H9 (cell line): ENCODE data around the gene OR4F15. TPM values are rescaled to one million over a fixed set of nuclear protein-coding genes. Genes with fewer than 3 reads are reported as not detected.

Source experiments
- DNase-seq: peaks from one replicate; pipeline ENCODE4 v3.0.0-alpha.2; 2017
- H2AFZ ChIP-seq: one replicate; pipeline ENCODE4 v1.6.1; 2013; ENCODE audit warnings: mild to moderate bottlenecking, low read length, control low read depth, moderate library complexity
- H2AK5ac ChIP-seq: 2 replicates; pipeline ENCODE4 v1.6.1; 2013; ENCODE audit warnings: low read length, control low read depth, mixed read lengths; ENCODE audit not compliant: insufficient read length
- H2BK120ac ChIP-seq: one replicate; pipeline ENCODE4 v1.6.1; 2013; ENCODE audit warnings: low read depth, mild to moderate bottlenecking, low read length, control low read depth, inconsistent platforms; ENCODE audit not compliant: poor library complexity, severe bottlenecking
- H2BK12ac ChIP-seq: 2 replicates; pipeline ENCODE4 v1.6.1; 2013; ENCODE audit warnings: low read length, control low read depth, mixed read lengths, low read depth; ENCODE audit not compliant: insufficient read length
- H2BK15ac ChIP-seq: 2 replicates; pipeline ENCODE4 v1.6.1; 2013; ENCODE audit warnings: low read depth, low read length, control low read depth
- H2BK20ac ChIP-seq: one replicate; pipeline ENCODE4 v1.6.1; 2013; ENCODE audit warnings: low read depth, mild to moderate bottlenecking, low read length, control low read depth, inconsistent platforms; ENCODE audit not compliant: poor library complexity, severe bottlenecking
- H2BK5ac ChIP-seq: 2 replicates; pipeline ENCODE4 v1.6.1; 2013; ENCODE audit warnings: low read length, control low read depth, mixed read lengths; ENCODE audit not compliant: insufficient read length
- H3K14ac ChIP-seq: 2 replicates; pipeline ENCODE4 v1.6.1; 2013; ENCODE audit warnings: low read length, control low read depth; ENCODE audit not compliant: insufficient read depth
- H3K18ac ChIP-seq: 2 replicates; pipeline ENCODE4 v1.6.1; 2013; ENCODE audit warnings: low read depth, mild to moderate bottlenecking, mixed read lengths, low read length, control low read depth; ENCODE audit not compliant: insufficient read length
- H3K23ac ChIP-seq: 2 replicates; pipeline ENCODE4 v1.6.1; 2013; ENCODE audit warnings: low read length, control low read depth, mixed read lengths, low read depth; ENCODE audit not compliant: insufficient read length
- H3K23me2 ChIP-seq: 2 replicates; pipeline ENCODE4 v1.6.1; 2013; ENCODE audit warnings: low read depth, mild to moderate bottlenecking, mixed read lengths, low read length, control low read depth; ENCODE audit not compliant: insufficient read length, poor library complexity, severe bottlenecking
- H3K27ac ChIP-seq: 2 replicates; pipeline ENCODE4 v1.5.1; 2013; ENCODE audit warnings: low read length, control low read depth, mixed read lengths, low read depth; ENCODE audit not compliant: insufficient read length
- H3K27me3 ChIP-seq: 2 replicates; pipeline ENCODE4 v1.6.1; 2013; ENCODE audit warnings: low read length, control low read depth, inconsistent platforms; ENCODE audit not compliant: insufficient read depth
- H3K4ac ChIP-seq: 2 replicates; pipeline ENCODE4 v1.6.1; 2013; ENCODE audit warnings: low read depth, mild to moderate bottlenecking, control low read depth, inconsistent platforms, low read length, moderate library complexity
- H3K4me1 ChIP-seq: 2 replicates; pipeline ENCODE4 v1.6.1; 2013; ENCODE audit warnings: low read length, control low read depth, inconsistent platforms; ENCODE audit not compliant: insufficient read depth
- H3K4me2 ChIP-seq: 2 replicates; pipeline ENCODE4 v1.6.1; 2013; ENCODE audit warnings: low read length, control low read depth, mixed read lengths; ENCODE audit not compliant: insufficient read length, insufficient read depth
- H3K56ac ChIP-seq: 2 replicates; pipeline ENCODE4 v1.6.1; 2013; ENCODE audit warnings: low read depth, mild to moderate bottlenecking, mixed read lengths, low read length, control low read depth; ENCODE audit not compliant: insufficient read length
- H3K79me1 ChIP-seq: 2 replicates; pipeline ENCODE4 v1.6.1; 2013; ENCODE audit warnings: low read depth, mild to moderate bottlenecking, moderate library complexity, low read length, control low read depth, inconsistent platforms; ENCODE audit not compliant: insufficient read depth, poor library complexity, severe bottlenecking
- H3K79me2 ChIP-seq: 2 replicates; pipeline ENCODE4 v1.6.1; 2013; ENCODE audit warnings: low read length, control low read depth, inconsistent platforms; ENCODE audit not compliant: insufficient read depth
- H3K9ac ChIP-seq: 2 replicates; pipeline ENCODE4 v1.6.1; 2013; ENCODE audit warnings: low read length, control low read depth, mixed read lengths; ENCODE audit not compliant: insufficient read length; ENCODE audit errors: extremely low read depth
- H3K9me3 ChIP-seq: one replicate; pipeline ENCODE4 v1.6.1; 2013; ENCODE audit warnings: low read depth, low read length, inconsistent platforms; ENCODE audit not compliant: control insufficient read depth
- H3T11ph ChIP-seq: one replicate; pipeline ENCODE4 v1.6.1; 2013; ENCODE audit warnings: mild to moderate bottlenecking, low read length, control low read depth, inconsistent platforms
- H4K20me1 ChIP-seq: one replicate; pipeline ENCODE4 v1.6.1; 2013; ENCODE audit not compliant: control insufficient read depth, insufficient read length, insufficient read depth
- H4K5ac ChIP-seq: 2 replicates; pipeline ENCODE4 v1.6.1; 2013; ENCODE audit warnings: low read depth, mild to moderate bottlenecking, mixed read lengths, low read length, control low read depth; ENCODE audit not compliant: insufficient read length
- H4K8ac ChIP-seq: replicated peaks from 2 replicates; pipeline ENCODE4 v1.6.1; 2013; ENCODE audit warnings: low read length, control low read depth, mixed read lengths, low read depth; ENCODE audit not compliant: insufficient read length
- H4K91ac ChIP-seq: 2 replicates; pipeline ENCODE4 v1.6.1; 2013; ENCODE audit warnings: low read depth, mild to moderate bottlenecking, moderate library complexity, mixed read lengths, low read length, control low read depth; ENCODE audit not compliant: insufficient read length
- H3K27ac Mint-ChIP-seq, 3 experiments: 2 replicates in 2 of 3; 3 replicates in 1 of 3; pipeline ENCODE4 v1.8.0; 2020 to 2021; ENCODE audit warnings: mixed read lengths in 3 of 3, mild to moderate bottlenecking in 1 of 3, moderate library complexity in 1 of 3
- H3K27me3 Mint-ChIP-seq: 2 replicates; pipeline ENCODE4 v1.8.0; 2021; ENCODE audit warnings: low read depth, mild to moderate bottlenecking, moderate library complexity, mixed read lengths
- H3K36me3 Mint-ChIP-seq, 3 experiments: 2 replicates in 2 of 3; 3 replicates in 1 of 3; pipeline ENCODE4 v1.8.0; 2020 to 2021; ENCODE audit warnings: low read depth in 3 of 3, mixed read lengths in 3 of 3; ENCODE audit not compliant: insufficient read depth in 1 of 3
- H3K4me1 Mint-ChIP-seq, 2 experiments: 2 replicates each; pipeline ENCODE4 v1.8.0; 2020; ENCODE audit warnings: mixed read lengths in 2 of 2
- H3K4me3 Mint-ChIP-seq, 2 experiments: 2 replicates in 1 of 2; 3 replicates in 1 of 2; pipeline ENCODE4 v1.8.0; 2020 to 2021; ENCODE audit warnings: mild to moderate bottlenecking in 2 of 2, mixed read lengths in 2 of 2, moderate library complexity in 1 of 2
- H3K9me3 Mint-ChIP-seq, 2 experiments: 2 replicates in 1 of 2; 3 replicates in 1 of 2; pipeline ENCODE4 v1.8.0; 2020; ENCODE audit warnings: mild to moderate bottlenecking in 2 of 2, mixed read lengths in 2 of 2, moderate library complexity in 1 of 2
- WGBS: extraction: QIAGEN DNeasy Blood & Tissue Kit; methylation state at CpG from one replicate; pipeline ENCODE4 v1.1.7; 2013; ENCODE audit warnings: missing lambda C conversion rate, low lambda C conversion rate, mixed read lengths; ENCODE audit not compliant: insufficient read length; ENCODE audit errors: extremely low coverage; 5-methylcytosine and 5-hydroxymethylcytosine counted together
- total RNA-seq: library from RNA; stranded (reverse); gene quantifications from 2 replicates; pipeline ENCODE4 v1.2.1, GENCODE V29; 2021
- TF ChIP-seq, protein P1 (sequence below): fragments of 200-600 bp; sonication (generic); conservative IDR thresholded peaks from 3 replicates; pipeline ENCODE4 v1.8.0; 2021; ENCODE audit warnings: antibody characterized with exemption, mild to moderate bottlenecking

Gene OR4F15
- total RNA-seq, 1 experiment from 2014 or later: not detected

DNA sequence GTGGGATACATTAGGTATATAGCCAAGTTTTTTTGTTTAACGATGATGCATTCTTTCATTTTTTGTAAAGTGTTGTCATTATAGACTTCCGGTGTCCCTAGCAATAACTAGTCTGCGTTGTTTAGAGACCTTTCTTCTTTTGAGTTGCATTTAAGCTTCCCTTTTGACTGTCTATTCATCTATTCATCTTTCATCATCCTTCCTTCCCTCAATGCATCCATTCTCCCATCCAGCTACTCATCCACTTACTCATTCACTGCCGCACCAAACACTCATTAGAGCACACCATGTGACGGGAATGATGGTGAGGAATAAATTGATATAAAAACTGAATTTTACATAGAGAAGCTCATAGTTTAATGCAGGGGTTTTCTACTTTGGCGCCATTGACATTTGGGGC, 32.9 kb downstream of the OR4F15 start:
- Histone ChIP-seq H2AFZ (no peak overlapping the region), H3K23ac (no peak overlapping the region), H4K91ac (no peak overlapping the region), H2BK5ac (no peak overlapping the region), H3T11ph (no peak overlapping the region), H3K27me3 (no peaks in the 10 kb centered on the region), H3K23me2 (no peaks in the 10 kb centered on the region), H2BK15ac (no peak overlapping the region), H4K5ac (no peak overlapping the region), H3K9ac (no peak overlapping the region), H3K4me2 (no peak overlapping the region), H4K8ac (no peak overlapping the region), H3K56ac (no peak overlapping the region), H2BK20ac (no peak overlapping the region), H3K79me1 (no peaks in the 10 kb centered on the region), H4K20me1 (no peaks in the 10 kb centered on the region), H2BK12ac (no peak overlapping the region), H2BK120ac (no peak overlapping the region), H3K9me3 (no peaks in the 10 kb centered on the region), H3K79me2 (no peaks in the 10 kb centered on the region), H3K4me1 (no peaks in the 10 kb centered on the region), H3K18ac (no peak overlapping the region), H3K14ac (no peak overlapping the region), H3K4ac (no peak overlapping the region), H2AK5ac (no peak overlapping the region), H3K27ac (no peak overlapping the region)
- peaks cover 0 to 5% of the 10 kb centered on the region in 2 experiments; a peak in 2 of 4 replicates for H3K4me1 Mint-ChIP-seq
- no CpG with 5 or more reads among the region's 6 CpGs for WGBS
- no peaks in the 10 kb centered on the region for H3K9me3 Mint-ChIP-seq
- H3K4me3 Mint-ChIP-seq: no peak overlapping the region
- H3K27me3 Mint-ChIP-seq: no peaks in the 10 kb centered on the region; the same call in 1 of the 2 replicates
- no peak overlapping the region for H3K27ac Mint-ChIP-seq
- DNase-seq: no peak
- H3K36me3 Mint-ChIP-seq: no peaks in the 10 kb centered on the region
- TF ChIP-seq, protein P1, sequence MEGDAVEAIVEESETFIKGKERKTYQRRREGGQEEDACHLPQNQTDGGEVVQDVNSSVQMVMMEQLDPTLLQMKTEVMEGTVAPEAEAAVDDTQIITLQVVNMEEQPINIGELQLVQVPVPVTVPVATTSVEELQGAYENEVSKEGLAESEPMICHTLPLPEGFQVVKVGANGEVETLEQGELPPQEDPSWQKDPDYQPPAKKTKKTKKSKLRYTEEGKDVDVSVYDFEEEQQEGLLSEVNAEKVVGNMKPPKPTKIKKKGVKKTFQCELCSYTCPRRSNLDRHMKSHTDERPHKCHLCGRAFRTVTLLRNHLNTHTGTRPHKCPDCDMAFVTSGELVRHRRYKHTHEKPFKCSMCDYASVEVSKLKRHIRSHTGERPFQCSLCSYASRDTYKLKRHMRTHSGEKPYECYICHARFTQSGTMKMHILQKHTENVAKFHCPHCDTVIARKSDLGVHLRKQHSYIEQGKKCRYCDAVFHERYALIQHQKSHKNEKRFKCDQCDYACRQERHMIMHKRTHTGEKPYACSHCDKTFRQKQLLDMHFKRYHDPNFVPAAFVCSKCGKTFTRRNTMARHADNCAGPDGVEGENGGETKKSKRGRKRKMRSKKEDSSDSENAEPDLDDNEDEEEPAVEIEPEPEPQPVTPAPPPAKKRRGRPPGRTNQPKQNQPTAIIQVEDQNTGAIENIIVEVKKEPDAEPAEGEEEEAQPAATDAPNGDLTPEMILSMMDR: no peak
